ENCODE data around the gene POC1A. TPM values are rescaled to one million over a fixed set of nuclear protein-coding genes. Genes with fewer than 3 reads are reported as not detected.

POC1A gene
- total RNA-seq, 1 donor from 2014 or later: 4.7 TPM

- Histone ChIP-seq H3K4me3 (ENCODE audit: low read depth, low read length) (no peak overlapping the region), H3K27me3 (ENCODE audit: control insufficient read depth, insufficient read depth, low read length) (no peaks in the 10 kb centered on the region), H3K36me3 (ENCODE audit: control insufficient read depth, insufficient read depth, low read length) (no peaks in the 10 kb centered on the region)
- TF ChIP-seq CTCF (IDR thresholded peaks at IDR 0.05; ENCODE audit: insufficient read depth, low read length, poor library complexity, severe bottlenecking): no peak
- DNase-seq (ENCODE audit: low read depth): no peak
These were observed 40.5 kb upstream of the POC1A start for GRCh38 chr3:52194485-52195290.

- no peak overlapping the region for H3K4me3 ChIP-seq (ENCODE audit: low read depth, low read length)
- TF ChIP-seq CTCF (IDR thresholded peaks at IDR 0.05; ENCODE audit: insufficient read depth, low read length, poor library complexity, severe bottlenecking): no peak
- DNase-seq (ENCODE audit: low read depth): no peak
These were observed 38.8 kb upstream of the POC1A start for GRCh38 chr3:52193065-52193464.

GRCh38 chr3:52191663-52192062, 37.4 kb upstream of the POC1A start:
- Histone ChIP-seq H3K36me3 (ENCODE audit: control insufficient read depth, insufficient read depth, low read length) (no peaks in the 10 kb centered on the region), H3K4me3 (ENCODE audit: low read depth, low read length) (no peak overlapping the region), H3K27me3 (ENCODE audit: control insufficient read depth, insufficient read depth, low read length) (no peaks in the 10 kb centered on the region)
- DNase-seq (ENCODE audit: low read depth): no peak
- no peak for TF ChIP-seq CTCF (IDR thresholded peaks at IDR 0.05; ENCODE audit: insufficient read depth, low read length, poor library complexity, severe bottlenecking)

More at GRCh38 chr3:52193065-52193464, 38.8 kb upstream of the POC1A start:
- Histone ChIP-seq H3K36me3 (ENCODE audit: control insufficient read depth, insufficient read depth, low read length) (no peaks in the 10 kb centered on the region), H3K27me3 (ENCODE audit: control insufficient read depth, insufficient read depth, low read length) (no peaks in the 10 kb centered on the region)

GRCh38 chr3:52190294-52191074, 36.3 kb upstream of the POC1A start:
- DNase-seq (ENCODE audit: low read depth): no peak
- Histone ChIP-seq H3K27me3 (ENCODE audit: control insufficient read depth, insufficient read depth, low read length) (no peaks in the 10 kb centered on the region), H3K4me3 (ENCODE audit: low read depth, low read length) (no peak overlapping the region), H3K36me3 (ENCODE audit: control insufficient read depth, insufficient read depth, low read length) (no peaks in the 10 kb centered on the region)
- no peak for TF ChIP-seq CTCF (IDR thresholded peaks at IDR 0.05; ENCODE audit: insufficient read depth, low read length, poor library complexity, severe bottlenecking)

- Histone ChIP-seq H3K4me3 (ENCODE audit: low read depth, low read length) (no peak overlapping the region), H3K27me3 (ENCODE audit: control insufficient read depth, insufficient read depth, low read length) (no peaks in the 10 kb centered on the region), H3K36me3 (ENCODE audit: control insufficient read depth, insufficient read depth, low read length) (no peaks in the 10 kb centered on the region)
- TF ChIP-seq CTCF (IDR thresholded peaks at IDR 0.05; ENCODE audit: insufficient read depth, low read length, poor library complexity, severe bottlenecking): no peak
- DNase-seq (ENCODE audit: low read depth): no peak
These were observed 34.3 kb upstream of the POC1A start for GRCh38 chr3:52188556-52188955.
